Fibroblast of peridontal ligament (primary cell): ENCODE data around the gene AP3S1.

Experiments
- DNase-seq: peaks from one replicate; pipeline ENCODE4 v3.0.0-alpha.2; 2010; ENCODE audit errors: extremely low read depth

The AP3S1 gene

GRCh38 chr5:115936031-115936430, 94.3 kb downstream of the AP3S1 start:
- no peak for DNase-seq

GRCh38 chr5:115939059-115939458, 97.3 kb downstream of the AP3S1 start:
- no peak for DNase-seq

- no peak for DNase-seq
Measured at GRCh38 chr5:115940080-115940810, 98.5 kb downstream of the AP3S1 start.

- peak; percentile 99 for DNase-seq
Measured at GRCh38 chr5:115941051-115941675, 99.4 kb downstream of the AP3S1 start.

GRCh38 chr5:115944501-115944900, 102.8 kb downstream of the AP3S1 start:
- DNase-seq = no peak

GRCh38 chr5:115946655-115947054, 104.9 kb downstream of the AP3S1 start:
- DNase-seq = no peak

- DNase-seq = peak; percentile 72
Measured at GRCh38 chr5:115947260-115947659, 105.5 kb downstream of the AP3S1 start.

- peak; percentile 95 for DNase-seq
Measured at GRCh38 chr5:115948091-115948534, 106.4 kb downstream of the AP3S1 start.

GRCh38 chr5:115949096-115949495, 107.4 kb downstream of the AP3S1 start:
- peak; percentile 61 for DNase-seq

GRCh38 chr5:115952588-115952987, 110.9 kb downstream of the AP3S1 start:
- DNase-seq = no peak

- DNase-seq = no peak
Measured at GRCh38 chr5:115954144-115954543, 112.4 kb downstream of the AP3S1 start.

- DNase-seq = no peak
Measured at GRCh38 chr5:115956957-115957356, 115.2 kb downstream of the AP3S1 start.

GRCh38 chr5:115961381-115962238, 119.9 kb downstream of the AP3S1 start:
- DNase-seq = peak; percentile 88

GRCh38 chr5:115962239-115962564, 120.5 kb downstream of the AP3S1 start, which contains the start of gene LVRN:
Gene LVRN (plus strand): TSS chr5:115962475. CDS start chr5:115962618, 143 bp downstream.
- DNase-seq = no peak

GRCh38 chr5:115962565-115963402, 121.0 kb downstream of the AP3S1 start:
- DNase-seq = no peak

GRCh38 chr5:115963566-115963965, 121.8 kb downstream of the AP3S1 start:
- no peak for DNase-seq
